ENCODE data around the gene KCNQ2. TPM values are rescaled to one million over a fixed set of nuclear protein-coding genes. Genes with fewer than 3 reads are reported as not detected.

KCNQ2 gene
- polyA plus RNA-seq, 3 donors: not detected

DNA sequence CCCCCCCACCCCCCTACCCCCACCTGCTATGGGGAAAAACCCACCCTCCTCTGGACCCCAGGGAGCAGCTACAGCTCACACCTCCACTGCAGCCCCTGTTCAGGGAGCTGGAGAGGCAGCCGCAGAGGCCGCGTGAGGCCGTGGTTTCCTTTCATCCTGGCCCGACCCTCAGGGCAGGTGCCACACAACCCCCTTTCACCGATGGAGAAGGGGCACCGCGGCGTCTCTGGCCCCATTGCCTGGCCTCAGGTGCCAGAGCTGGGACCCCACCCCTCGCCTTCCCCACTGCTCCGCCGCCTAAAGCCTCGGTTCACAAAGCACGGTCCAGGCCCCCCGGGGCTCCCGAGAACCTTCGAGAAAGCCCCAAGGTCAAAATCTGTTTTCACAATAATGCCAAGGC, 11.8 kb upstream of the KCNQ2 start:
- DNase-seq: no peak
- Histone ChIP-seq H3K36me3 (replicated peaks in 1 of 2; ENCODE audit: control insufficient read depth in 1 of 2, insufficient read depth in 2 of 2, low read length in 2 of 2) (no peaks in the 10 kb centered on the region), H4K20me1 (ENCODE audit: insufficient read depth, low read length) (no peaks in the 10 kb centered on the region), H3K27me3 (ENCODE audit: control insufficient read depth in 2 of 2, insufficient read depth in 2 of 2, low read length in 2 of 2) (peaks cover 4 to 16% of the 10 kb centered on the region in 2 donors), H3K9me3 (replicated peaks in 1 of 2; ENCODE audit: control insufficient read depth in 1 of 2, insufficient read depth in 1 of 2, low read length in 2 of 2) (peaks cover 0 to 3% of the 10 kb centered on the region in 2 donors), H3K4me3 (replicated peaks in 1 of 3; ENCODE audit: low read depth in 2 of 3, low read length in 3 of 3) (no peak overlapping the region), H3K4me1 (ENCODE audit: control insufficient read depth in 1 of 2, insufficient read depth in 2 of 2, low read length in 2 of 2) (no peaks in the 10 kb centered on the region), H2AFZ (ENCODE audit: insufficient read depth, low read depth, low read length, poor library complexity, severe bottlenecking) (no peak overlapping the region), H3K9ac (ENCODE audit: insufficient read depth, low read length, poor library complexity, severe bottlenecking) (no peak overlapping the region), H3K79me2 (ENCODE audit: insufficient read depth, low read length) (no peaks in the 10 kb centered on the region), H3K27ac (ENCODE audit: low read depth in 1 of 2, low read length in 2 of 2) (no peak overlapping the region), H3K4me2 (replicated peaks; ENCODE audit: extremely low read depth, low read length, poor library complexity, severe bottlenecking) (no peak overlapping the region)
- TF ChIP-seq, protein P1, sequence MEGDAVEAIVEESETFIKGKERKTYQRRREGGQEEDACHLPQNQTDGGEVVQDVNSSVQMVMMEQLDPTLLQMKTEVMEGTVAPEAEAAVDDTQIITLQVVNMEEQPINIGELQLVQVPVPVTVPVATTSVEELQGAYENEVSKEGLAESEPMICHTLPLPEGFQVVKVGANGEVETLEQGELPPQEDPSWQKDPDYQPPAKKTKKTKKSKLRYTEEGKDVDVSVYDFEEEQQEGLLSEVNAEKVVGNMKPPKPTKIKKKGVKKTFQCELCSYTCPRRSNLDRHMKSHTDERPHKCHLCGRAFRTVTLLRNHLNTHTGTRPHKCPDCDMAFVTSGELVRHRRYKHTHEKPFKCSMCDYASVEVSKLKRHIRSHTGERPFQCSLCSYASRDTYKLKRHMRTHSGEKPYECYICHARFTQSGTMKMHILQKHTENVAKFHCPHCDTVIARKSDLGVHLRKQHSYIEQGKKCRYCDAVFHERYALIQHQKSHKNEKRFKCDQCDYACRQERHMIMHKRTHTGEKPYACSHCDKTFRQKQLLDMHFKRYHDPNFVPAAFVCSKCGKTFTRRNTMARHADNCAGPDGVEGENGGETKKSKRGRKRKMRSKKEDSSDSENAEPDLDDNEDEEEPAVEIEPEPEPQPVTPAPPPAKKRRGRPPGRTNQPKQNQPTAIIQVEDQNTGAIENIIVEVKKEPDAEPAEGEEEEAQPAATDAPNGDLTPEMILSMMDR (IDR thresholded peaks at IDR 0.05): no peak
- Mint-ChIP-seq H3K4me3 (no peak overlapping the region), H3K27me3 (ENCODE audit: low read depth in 3 of 3) (peaks cover 23 to 55% (median 32%) of the 10 kb centered on the region in 3 donors), H3K27ac (no peak overlapping the region), H3K4me1 (no peaks in the 10 kb centered on the region), H3K9me3 (peaks cover 0 to 2% (median 0%) of the 10 kb centered on the region in 7 donors), H3K36me3 (no peaks in the 10 kb centered on the region)
- intact Hi-C loops (cut with micrococcal nuclease): no loop called here
- WGBS (ENCODE audit: insufficient coverage): 52% methylated on average over 17 of the region's 17 CpGs

DNA sequence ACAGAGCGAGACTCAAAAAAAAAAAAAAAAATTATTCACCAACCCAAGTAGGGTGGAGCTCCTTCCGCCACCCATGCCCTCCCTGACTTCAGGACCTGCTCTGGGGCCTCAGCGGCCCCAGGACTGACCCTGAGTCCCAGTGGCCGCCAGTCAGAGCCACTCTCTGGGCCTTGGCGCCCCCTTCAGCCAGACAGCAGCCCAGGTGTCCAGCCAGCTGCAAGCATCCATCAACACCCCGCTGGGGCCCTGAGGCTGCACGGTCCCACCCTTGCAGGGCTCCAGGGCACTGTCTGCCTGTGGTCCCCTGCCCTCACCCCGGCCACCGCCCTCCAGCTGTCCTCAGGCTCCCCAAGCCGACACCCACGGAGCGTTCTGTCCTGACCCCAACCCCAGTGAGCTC, 11.4 kb upstream of the KCNQ2 start:
- peaks cover 4 to 12% of the 10 kb centered on the region in 2 donors for H3K27me3 ChIP-seq (ENCODE audit: control insufficient read depth in 2 of 2, insufficient read depth in 2 of 2, low read length in 2 of 2)
- H3K4me3 Mint-ChIP-seq: no peak overlapping the region
- no peaks in the 10 kb centered on the region for H3K36me3 ChIP-seq (replicated peaks in 1 of 2; ENCODE audit: control insufficient read depth in 1 of 2, insufficient read depth in 2 of 2, low read length in 2 of 2)
- H4K20me1 ChIP-seq (ENCODE audit: insufficient read depth, low read length): no peaks in the 10 kb centered on the region
- peaks cover 19 to 51% (median 28%) of the 10 kb centered on the region in 3 donors for H3K27me3 Mint-ChIP-seq (ENCODE audit: low read depth in 3 of 3)
- H2AFZ ChIP-seq (ENCODE audit: insufficient read depth, low read depth, low read length, poor library complexity, severe bottlenecking): no peak overlapping the region
- H3K9ac ChIP-seq (ENCODE audit: insufficient read depth, low read length, poor library complexity, severe bottlenecking): no peak overlapping the region
- no peak overlapping the region for H3K27ac Mint-ChIP-seq
- H3K9me3 Mint-ChIP-seq: peaks cover 0 to 2% (median 0%) of the 10 kb centered on the region in 7 donors
- TF ChIP-seq, protein P1 (IDR thresholded peaks at IDR 0.05): no peak
- H3K4me3 ChIP-seq (replicated peaks in 1 of 3; ENCODE audit: low read depth in 2 of 3, low read length in 3 of 3): no peak overlapping the region
- no peaks in the 10 kb centered on the region for H3K36me3 Mint-ChIP-seq
- H3K4me1 Mint-ChIP-seq: no peaks in the 10 kb centered on the region
- no peaks in the 10 kb centered on the region for H3K79me2 ChIP-seq (ENCODE audit: insufficient read depth, low read length)
- no peak overlapping the region for H3K4me2 ChIP-seq (replicated peaks; ENCODE audit: extremely low read depth, low read length, poor library complexity, severe bottlenecking)
- 77% methylated on average over 11 of the region's 12 CpGs for WGBS (ENCODE audit: insufficient coverage)
- no peak overlapping the region for H3K27ac ChIP-seq (ENCODE audit: low read depth in 1 of 2, low read length in 2 of 2)
- peaks cover 0 to 3% of the 10 kb centered on the region in 2 donors for H3K9me3 ChIP-seq (replicated peaks in 1 of 2; ENCODE audit: control insufficient read depth in 1 of 2, insufficient read depth in 1 of 2, low read length in 2 of 2)
- H3K4me1 ChIP-seq (ENCODE audit: control insufficient read depth in 1 of 2, insufficient read depth in 2 of 2, low read length in 2 of 2): no peaks in the 10 kb centered on the region
- DNase-seq: no peak
- intact Hi-C loops (cut with micrococcal nuclease): no loop called here
